A673 (cell line): ENCODE results near the gene IFNA16. TPM values are rescaled to one million over a fixed set of nuclear protein-coding genes. Genes with fewer than 3 reads are reported as not detected.

ENCODE experiments used
- total RNA-seq: library from RNA; stranded (reverse); gene quantifications from 2 replicates; pipeline ENCODE4 v1.2.3, GENCODE V29; 2021

Gene IFNA16
- total RNA-seq, 1 experiment from 2014 or later, result not detected

Other genes with a start within 250 kb of the IFNA16 start
- 0.19 and 0.26 TPM in 2 replicates for gene HACD4, start 185.7 kb downstream of the IFNA16 start, total RNA-seq
- gene IFNB1, start 139.4 kb downstream of the IFNA16 start, total RNA-seq, result not detected in 2 replicates
- gene IFNW1, start 75.5 kb downstream of the IFNA16 start, total RNA-seq, result not detected in 2 replicates
- gene IFNA21, start 50.7 kb downstream of the IFNA16 start, total RNA-seq, result not detected in 2 replicates
- not detected in 2 replicates for gene IFNA4, start 29.7 kb downstream of the IFNA16 start, total RNA-seq
- gene IFNA7, start 15.1 kb downstream of the IFNA16 start, total RNA-seq, result not detected in 2 replicates
- not detected in 2 replicates for gene IFNA10, start 10.2 kb downstream of the IFNA16 start, total RNA-seq
- gene IFNA17, start 10.9 kb upstream of the IFNA16 start, total RNA-seq, result not detected in 2 replicates
- gene IFNA14, start 22.7 kb upstream of the IFNA16 start, total RNA-seq, result not detected in 2 replicates
- not detected in 2 replicates for gene IFNA5, start 88.0 kb upstream of the IFNA16 start, total RNA-seq
- gene KLHL9, start 118.1 kb upstream of the IFNA16 start, total RNA-seq, result 8.4 and 8.9 TPM in 2 replicates
- not detected in 2 replicates for gene IFNA6, start 133.6 kb upstream of the IFNA16 start, total RNA-seq
- gene IFNA13, start 150.7 kb upstream of the IFNA16 start, total RNA-seq, result not detected in 2 replicates
- not detected in 2 replicates for gene IFNA2, start 168.1 kb upstream of the IFNA16 start, total RNA-seq
- gene IFNA8, start 191.8 kb upstream of the IFNA16 start, total RNA-seq, result not detected in 2 replicates
- gene IFNA1, start 223.1 kb upstream of the IFNA16 start, total RNA-seq, result not detected in 2 replicates